ENCODE results near the gene PTPRN2.

- TF ChIP-seq CTCF (IDR thresholded peaks at IDR 0.05): no peak
- TF ChIP-seq POLR2A (IDR thresholded peaks at IDR 0.05): no peak
Observed at GRCh38 chr7:157646551-157646950, 941.1 kb downstream of the PTPRN2 start.
